COLO829 (cell line): ENCODE data around the gene APRT.

ENCODE experiments used
- DNase-seq: peaks from one replicate; pipeline ENCODE4 v3.0.0; 2012; ENCODE audit warnings: low spot score

The APRT gene

DNA sequence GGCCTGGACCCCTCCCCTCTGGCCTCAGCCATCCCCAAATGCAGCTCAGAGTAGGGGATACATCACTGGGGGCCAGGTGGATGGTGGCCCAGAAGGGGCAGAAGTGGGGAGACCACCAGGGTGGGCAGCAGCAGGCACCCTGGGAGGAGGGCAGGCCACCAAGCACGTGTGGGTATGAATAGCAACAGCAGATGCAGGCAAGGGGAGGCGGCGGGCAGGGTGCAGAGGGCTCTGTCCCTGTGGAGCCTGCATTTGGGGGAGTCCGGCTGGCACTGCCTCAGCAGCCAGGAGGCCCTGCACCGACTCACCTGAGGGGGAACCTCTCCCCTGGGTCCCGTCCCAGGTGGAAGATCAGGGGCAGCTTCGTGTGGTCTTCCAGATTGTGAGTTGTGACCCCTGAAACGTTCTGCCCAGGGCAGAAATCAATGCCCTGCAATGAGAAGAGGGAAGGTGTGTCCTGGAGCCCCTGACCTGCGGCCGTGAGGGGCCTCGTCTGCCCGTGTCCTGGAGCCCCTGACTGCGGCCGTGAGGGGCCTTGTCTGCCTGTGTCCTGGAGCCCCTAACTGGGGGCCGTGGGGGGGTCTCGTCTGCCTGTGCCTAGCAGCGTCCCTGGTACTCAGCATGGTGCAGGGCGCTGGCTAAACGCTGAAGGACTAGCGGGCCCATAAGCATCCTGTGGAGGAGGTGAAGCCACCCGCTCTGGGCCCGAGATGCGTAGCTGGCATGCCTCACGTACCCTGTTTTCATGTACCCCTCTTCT is 10.7 kb upstream of the APRT start:
- no peak for DNase-seq

DNA sequence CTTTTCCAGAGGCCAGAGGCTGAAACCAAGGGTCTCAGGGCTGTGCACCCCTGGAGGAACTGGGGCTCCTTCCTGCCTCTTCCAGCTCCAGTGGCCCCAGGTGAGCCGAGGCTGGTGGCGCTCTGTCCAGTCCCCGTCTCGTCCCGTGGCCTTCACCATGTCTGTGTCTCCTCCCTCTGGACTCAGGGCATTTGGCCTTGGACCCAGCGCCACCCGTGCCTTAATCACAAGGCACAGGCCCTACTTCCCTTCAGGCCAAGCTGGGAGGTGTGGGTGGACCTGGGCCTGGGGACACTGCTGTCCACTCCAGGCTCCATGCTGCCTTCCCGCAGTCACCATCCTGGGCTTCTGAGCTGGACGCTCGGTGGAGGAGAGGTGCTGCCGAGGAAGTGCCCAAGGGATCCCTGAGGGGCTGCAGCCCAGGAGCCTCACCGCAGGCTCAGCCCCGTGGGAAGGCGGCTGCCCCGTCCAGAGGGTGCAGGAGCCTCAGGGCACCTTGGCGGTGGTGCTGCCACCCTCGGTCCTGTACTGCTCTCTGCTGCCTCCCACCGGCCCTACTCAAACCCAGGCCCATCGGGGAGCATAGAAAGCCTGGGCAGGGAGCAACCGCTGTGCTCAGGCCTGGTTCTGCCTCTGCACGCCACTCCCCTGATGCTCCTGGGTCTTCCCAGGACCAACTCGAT is 9.6 kb upstream of the APRT start:
- no peak for DNase-seq

DNA sequence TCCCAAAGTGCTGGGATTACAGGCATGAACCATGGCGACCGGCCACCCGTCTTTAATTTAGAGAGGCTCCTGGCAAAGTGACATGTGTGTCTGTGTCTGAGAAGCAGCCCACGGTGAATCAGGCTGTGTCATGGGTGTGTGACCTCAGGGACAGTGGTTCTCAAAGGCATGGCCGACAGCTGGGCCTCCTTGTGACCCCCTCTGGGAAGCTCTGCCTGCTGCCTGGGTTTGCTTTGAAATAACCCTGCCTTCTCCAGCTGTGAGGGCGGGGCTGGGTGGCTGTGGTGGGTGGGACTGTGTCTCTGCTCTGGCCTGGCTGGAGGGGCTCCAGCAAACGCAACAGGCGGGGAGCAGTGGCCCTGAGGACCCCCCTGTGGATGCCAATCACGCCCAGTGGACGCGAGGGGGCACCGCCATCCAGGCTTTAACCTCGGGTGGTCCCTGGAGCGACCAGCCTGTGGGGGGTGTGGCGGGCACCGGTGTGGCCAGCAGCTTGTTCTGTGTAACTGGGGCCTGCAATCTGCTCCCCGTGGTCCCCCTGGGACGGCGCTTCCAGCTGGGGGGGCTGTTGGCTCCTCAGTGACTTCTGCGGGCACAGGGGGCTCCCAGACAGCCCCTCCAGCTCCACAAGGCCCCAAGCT is 8.8 kb upstream of the APRT start:
- DNase-seq = no peak

DNA sequence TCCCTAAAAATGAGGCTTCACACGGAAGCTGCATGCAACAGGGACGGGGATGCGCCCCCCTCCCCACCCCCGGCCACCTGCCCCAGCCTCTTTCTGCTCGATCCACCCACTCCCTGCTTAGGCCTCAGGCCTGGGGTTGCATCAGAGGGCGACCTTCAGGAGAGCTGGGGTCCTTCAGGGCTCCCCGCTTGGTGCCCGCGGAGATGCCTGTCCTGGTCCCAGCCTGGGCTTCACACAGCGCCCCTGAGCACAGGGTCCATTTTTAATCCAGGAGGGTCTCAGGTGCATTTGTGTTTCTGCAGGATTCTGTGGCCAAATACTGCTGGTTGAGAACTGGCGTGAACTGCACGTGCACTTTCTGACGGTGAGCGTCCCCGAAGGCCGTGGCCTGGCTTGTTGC is 7.4 kb upstream of the APRT start:
- DNase-seq = no peak

DNA sequence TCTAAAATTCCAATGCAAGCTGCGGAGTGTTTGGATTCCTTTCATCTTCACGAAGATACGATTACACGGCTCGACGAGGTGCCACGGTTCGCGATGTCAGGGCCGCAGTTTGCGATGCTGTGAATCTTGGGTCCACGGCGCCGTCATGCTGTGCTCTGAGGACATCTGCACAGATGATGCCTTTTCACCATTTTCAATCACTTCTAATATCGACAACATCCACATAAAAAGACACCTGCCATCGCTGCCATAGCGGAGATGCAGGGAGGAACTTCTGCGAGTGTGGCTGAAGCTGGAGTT is 6.8 kb upstream of the APRT start:
- no peak for DNase-seq

DNA sequence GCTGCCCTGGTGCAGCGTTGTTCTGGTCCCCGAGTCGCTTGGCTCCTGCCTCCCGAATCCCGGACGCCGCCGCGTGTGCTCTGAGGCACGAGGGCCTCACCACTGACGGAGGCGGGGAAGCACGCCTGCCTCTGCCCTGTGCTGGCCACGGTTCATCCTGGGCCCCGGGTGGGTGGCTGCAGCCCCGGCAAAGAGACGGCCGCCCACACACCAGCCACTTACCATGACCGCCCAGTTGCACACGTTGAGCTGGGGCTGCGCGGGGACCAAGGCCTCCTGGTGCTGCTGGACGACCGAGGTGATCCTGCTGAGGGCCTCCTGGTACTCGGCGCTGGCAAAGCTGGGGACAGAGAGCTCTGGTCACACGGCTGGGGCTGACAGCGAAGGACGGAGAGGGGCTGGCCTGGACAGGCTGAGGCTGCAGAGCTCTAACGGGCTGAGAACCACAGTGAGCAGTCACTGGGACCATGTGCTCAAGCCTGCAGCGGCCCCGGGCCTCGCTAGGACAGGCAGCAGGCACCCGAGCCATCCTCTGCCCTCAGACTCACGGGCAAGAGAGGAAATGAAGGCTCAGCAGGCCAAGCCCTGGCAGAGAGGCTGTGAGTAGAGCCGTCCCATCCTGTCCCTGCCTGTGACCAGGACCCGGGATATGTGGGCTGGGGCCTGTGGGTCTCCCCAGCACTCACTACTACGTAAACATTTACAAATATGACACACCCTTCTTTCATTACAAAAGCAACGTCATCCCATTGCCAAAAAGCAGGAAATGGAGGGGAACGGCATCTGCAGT is 6.3 kb upstream of the APRT start:
- no peak for DNase-seq

DNA sequence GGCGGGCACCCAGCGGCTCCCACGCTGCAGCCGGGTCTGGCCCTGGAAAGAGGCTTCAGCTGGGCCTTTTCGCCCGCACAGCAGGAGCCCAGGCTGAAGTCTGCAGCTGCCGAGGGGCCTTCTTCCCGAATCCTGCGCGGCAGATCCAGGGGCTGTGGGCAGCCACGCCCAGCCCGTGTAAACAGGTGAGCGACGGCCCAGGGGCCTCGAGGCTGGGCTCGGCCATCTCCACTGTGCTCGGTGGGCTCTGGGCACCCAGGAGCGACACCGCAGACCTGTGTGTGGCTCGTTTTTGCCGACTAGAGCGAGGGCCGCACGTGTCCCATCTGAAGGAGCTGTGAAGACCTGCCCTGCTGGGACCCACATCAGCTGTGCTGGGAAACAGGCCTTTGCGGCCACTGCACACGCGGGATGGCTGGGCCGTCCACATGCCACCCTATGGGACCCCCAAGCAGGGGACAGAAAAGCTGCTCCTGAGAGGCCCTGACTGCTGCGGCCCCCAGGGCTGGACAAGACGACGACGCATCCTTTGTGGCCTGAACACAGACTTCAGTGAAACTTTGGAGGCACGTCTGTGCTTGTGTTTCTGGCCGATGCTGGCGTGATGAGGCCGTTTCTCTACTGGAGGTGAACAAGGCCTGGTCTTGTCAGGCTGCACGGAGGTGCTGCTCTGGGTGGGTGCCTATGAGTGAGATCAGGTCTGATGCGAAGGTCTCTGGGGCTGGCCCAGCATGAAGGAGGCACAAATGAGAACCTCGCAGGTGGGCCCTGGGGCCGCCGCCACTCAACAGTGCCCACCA is 5.2 kb upstream of the APRT start:
- no peak for DNase-seq

DNA sequence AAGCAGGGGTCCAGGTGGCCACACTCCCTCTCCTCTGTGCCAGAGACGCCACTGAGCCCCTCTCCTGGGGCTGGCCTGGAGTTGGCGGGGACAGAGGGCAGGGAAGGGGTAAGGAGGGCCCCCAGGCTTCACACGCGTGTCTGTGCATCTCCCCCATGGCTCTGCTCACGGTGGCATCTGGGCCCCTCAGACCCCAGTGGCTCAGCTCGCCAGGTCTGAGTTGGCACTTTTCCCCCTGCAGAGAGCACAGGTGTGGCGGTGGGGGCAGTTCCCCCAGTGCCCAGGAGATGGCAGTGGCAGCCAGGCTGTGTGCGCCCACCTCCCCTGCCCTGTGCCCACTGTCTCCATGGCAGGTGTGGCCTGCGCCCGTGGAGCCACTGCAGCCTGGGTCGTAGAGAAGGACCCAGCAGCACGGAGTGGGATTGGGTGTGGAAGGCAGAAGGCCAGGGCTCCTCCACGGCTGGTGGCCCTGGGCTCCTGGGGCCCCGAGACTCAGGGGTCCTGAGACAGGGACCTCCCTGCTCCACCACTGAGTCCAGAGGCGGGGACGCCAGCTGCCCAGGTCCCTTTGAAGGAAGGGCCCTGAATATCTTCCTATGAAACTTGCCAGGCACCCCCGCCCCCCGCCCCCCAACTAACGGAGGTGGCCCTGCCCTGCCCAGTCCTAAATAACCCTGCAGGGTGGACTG is 4.3 kb upstream of the APRT start:
- no peak for DNase-seq

DNA sequence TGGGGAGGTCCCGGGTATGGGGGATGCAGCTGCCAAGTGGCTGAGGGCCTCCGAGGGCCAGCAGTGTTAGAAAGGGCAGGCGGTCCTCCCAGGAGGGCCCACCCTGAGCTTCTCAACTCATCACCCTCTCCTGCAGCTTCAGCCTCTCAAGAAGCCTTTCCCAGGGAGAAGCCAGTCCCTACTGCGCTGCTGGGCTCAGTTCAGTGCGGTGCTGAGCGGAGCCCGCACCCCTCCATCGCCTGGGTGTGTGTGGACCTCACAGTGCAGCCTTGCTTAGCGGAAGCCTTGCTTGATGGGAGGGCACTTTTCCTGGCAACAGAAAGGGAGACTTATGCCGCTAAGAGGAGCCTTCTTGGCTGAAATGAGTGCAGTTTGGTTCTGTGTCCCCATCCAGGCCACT is 3.5 kb upstream of the APRT start:
- DNase-seq = no peak

DNA sequence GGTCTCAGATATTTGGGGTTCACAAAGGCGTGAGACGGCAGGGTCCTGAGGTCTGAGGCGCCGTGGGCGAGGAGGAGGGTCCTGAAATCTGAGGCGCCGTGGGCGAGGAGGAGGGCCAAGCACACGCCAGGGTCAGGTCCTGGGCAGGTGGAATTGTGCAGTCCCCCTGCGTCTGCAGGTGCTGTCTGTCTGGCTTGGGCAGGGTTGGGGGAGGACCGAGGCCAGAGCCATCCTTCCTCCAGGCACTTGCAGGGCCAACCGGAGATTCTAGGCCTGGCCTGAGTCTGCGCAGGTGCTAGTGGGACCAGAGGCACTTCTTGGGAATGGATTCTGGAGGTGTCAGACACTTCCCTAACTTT is 2.4 kb upstream of the APRT start:
- DNase-seq = no peak

DNA sequence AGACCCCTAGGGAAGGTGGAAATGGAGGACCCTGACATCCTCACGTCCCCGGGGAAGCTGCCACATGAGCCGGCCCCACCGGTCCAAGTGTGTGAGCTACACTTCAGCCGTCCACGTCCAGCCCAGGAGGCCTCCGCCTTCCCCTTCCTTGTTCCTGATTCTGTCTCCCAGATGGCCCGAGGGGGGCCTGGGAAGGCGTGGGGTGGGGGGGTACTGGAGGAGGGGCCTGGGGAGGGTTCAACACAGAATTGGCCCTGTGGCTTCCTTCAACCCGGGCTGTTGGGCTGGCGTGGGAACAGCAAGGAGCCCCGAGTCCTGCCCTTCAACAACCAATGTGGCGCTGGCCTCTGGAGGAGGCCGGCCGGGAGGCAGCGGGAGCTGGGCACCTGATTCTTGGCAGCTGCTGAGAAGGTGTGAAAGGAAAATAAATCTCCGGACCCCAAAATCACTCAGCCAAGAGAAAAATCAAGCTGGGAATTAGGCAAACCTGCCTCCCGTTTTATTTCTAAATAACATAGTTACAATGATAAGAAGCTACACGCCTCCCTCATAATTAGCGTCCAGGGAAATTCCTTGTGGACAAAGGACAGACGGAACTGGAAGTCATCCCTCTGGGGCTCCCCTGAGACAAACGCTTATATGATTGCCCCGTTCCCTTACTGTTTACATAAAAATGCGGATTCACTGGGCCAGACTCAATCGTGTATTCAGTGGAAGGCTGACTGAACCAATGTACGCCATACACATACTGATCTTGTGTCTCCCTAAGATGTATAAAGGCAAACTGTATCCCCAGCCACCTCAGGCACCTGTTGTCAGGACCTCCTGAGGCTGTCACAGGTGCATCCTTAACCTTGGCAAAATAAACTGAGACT is 1.8 kb upstream of the APRT start:
- no peak for DNase-seq

DNA sequence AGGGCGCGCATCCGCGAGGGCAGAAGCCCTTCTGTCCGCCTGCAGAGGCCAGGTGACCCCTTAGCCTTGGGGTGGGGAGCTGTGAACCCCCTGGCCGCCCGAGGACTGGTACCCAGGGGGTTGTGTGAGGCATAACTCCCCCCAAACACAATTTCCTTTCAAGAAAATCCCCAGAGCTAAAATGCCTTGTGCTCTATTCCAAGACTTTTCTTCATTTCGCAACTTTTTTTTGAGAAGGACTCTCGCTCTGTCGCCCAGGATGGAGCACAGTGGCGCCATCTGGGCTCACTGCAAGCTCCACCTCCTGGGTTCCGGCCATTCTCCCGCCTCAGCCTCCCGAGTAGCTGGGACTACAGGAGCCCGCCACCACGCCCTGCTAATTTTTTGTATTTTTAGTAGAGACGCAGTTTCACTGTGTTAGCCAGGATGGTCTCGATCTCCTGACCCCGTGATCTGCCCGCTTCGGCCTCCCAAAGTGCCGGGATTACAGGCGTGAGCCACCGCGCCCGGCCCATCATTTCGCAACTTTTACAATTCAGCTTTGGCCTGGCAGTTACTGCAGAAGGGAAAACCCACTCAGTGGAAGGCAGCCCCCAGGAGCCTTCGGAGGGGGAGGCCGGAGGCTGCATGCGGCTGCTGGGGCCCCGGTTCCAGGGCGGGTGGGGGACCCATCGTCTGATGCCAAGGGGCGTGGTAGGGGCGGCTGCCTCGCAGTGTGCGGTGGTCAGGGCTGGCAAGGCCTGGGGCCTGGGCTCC is 963 bp upstream of the APRT start:
- no peak for DNase-seq

DNA sequence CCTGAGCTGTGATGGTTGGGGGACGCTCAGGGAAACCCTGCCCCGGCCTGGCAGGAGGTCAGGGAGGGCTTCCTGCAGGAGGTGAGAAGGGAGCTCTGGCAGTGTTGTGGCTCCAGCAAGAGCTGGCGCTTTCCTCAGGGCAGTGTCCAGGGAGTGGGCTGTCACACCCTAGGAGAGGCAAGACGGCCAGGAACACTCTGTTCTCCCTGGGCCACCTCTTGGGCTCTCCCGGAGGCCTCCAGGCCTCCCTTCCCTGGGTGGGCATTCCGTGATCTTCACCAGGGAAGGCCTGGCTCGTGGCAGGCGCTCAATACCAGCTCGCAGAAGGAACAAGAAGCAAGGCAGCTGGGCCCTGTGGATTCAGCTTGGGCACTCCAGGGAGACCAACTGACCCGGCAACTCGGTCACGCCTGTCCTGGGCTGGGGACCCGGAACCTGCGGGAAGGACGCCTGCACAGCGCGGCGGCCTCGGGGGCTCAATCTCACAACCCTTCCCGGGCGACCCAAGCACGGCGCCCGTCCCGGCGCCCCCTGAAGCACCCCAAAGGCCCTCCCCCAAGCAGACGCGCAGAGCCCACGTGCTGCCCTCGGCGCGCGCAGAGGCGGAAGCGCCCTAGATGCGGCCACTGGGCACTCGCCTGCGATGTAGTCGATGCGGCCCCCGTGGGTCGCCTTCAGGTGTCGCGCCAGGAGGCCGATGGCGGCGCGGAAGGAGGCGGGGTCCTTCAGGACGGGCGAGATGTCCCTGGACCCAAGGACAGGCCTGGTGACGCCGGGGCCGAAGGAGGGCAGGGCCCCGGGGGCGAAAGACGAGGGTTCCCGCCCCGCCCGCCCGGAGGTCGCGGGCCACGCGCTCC is 588 bp downstream of the APRT start:
- peak; percentile 40 for DNase-seq

DNA sequence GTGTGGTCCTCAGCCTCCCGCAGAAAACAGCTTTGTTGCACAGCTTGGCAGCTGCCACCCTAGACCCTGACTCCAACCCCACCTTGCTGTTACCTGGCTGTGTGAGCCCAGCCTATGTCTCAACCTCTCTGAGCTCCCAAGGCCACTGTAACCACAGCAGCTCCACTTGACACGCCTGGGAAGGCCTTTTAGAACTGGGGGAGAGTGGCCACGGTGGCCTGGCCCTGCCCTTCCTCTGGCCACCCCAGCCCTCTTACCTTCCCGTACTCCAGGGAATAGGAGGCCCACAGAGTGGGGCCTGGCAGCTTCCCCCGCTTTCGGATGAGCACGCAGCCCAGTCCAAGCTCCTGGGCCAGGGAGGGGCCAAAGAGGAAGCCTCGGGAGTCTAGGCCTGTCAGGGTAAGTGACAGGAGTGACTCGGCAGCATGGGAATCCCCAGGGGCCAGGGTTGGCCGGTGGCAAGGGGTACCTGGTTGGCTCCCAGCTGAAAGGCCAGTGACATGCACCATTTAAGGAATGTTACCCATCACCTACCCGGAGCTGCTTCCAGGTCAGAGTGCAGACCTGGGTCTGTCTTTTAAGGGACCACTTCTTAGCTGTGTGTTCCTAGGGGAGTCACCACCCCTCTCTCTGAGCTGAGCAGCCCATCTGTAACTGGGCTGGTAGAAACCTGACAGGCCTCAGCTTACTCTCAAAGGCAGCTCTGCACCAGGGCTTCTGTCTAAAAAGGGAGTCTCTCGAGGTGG is 1.4 kb downstream of the APRT start:
- DNase-seq = no peak

DNA sequence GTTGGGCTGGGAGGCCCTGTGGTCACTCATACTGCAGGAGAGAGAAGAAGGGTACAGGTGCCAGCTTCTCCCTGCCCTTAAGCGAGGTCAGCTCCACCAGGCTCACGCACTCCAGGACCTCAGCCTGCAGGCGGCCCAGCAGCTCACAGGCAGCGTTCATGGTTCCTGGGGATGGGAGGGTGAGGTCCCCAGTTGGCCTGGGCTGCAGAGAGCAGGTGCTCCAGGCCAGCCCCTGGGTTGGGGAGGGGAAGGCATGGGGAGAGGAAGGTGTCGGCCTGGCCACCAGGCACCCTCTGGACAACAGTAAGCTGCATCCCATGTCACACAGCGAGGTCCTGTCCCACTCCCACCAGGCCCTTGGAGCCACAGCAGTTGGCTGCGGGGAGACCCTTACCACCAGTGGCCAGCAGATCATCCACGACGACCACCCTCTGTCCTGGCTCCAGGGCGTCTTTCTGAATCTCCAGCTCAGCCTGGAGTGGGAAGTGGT is 2.0 kb downstream of the APRT start:
- DNase-seq = no peak

DNA sequence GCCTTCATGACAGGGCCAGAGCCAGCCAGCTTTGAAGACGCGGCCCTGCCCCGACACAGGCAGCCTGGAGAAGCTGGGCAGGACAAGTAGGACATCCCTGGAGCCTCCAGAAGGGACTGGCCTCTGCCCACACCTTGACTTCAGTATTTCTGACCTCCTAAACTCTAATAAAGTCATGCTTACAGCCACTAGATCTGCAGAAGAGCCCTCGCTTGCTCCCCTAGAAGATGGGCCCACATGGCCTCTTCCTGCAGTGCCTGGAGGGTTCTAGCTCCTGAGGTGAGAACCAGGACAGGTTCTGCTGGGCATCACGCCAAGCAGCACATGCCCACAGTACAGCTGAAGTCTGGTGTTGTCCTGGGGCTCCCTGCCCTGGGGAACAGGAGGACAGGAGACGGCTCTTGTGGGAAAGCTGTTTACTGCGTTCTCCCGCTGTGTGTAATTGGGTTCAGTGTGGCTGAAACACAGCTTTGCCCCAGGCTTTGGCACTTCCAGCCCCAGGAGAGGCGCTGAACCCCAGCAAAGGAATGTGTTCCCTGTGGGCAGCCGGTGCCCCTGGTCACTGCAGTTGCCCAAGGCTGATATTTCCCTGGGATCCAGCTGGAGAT is 2.6 kb downstream of the APRT start:
- DNase-seq = no peak
